GM19455 (cell line): ENCODE measurements around the gene KIF11.
A peak's percentile ranks its signal among the peaks of the same experiment; 100 is the strongest.
"Not testable (repeated sequence)": the region's sequence is repeated elsewhere in the genome, so short reads cannot be mapped to it uniquely, and the experiment has no call there.

ENCODE experiments used
- ATAC-seq: cut with Tn5 transposase; IDR thresholded peaks from one replicate; pipeline ENCODE4 v1.9.1; 2021; ENCODE audit not compliant: unreplicated experiment

KIF11 gene

DNA sequence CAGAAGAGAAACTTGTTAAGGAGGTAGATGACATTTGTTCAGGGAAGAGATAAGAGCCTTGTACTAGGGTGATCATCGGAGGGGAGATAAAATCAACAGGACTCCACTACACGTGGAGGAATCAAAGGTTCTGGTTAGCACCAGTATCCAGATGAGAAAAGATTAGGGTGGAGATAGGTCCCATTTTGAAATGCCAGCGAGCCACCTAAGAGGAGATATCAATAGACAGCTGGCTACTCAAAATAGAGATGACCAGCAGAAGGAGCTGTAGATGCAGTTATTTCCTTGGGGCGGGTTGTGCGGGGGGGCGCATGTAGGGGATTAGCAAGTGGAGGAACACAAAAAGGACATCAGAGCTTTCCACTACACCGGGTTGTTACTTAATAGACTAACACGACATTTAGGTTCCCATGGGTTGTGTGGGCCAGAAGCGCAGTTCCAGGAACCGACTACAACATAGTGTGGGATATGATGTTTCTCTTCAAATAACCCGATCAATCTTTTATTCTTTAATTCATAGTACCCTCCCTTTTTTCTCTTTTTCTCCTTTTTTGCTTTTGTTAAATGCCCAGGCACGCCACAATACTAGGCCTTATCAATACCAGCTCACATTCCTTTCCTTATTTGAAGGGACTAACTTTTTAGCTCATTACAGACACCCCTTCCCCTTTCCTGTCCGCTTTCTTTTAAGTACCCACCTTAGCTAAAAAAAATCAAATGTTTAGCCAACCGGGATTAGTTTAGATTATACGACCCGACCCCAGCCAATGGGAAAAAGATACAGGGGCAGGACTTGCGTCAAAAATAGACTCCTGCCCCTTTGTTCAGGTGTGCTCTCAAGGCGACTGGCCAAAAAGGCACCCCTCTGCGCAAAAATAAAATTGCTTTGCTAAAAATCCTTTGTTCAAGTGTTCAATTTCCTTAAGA lies 2.0 kb upstream of the KIF11 start:
- peak; percentile 10 for ATAC-seq

DNA sequence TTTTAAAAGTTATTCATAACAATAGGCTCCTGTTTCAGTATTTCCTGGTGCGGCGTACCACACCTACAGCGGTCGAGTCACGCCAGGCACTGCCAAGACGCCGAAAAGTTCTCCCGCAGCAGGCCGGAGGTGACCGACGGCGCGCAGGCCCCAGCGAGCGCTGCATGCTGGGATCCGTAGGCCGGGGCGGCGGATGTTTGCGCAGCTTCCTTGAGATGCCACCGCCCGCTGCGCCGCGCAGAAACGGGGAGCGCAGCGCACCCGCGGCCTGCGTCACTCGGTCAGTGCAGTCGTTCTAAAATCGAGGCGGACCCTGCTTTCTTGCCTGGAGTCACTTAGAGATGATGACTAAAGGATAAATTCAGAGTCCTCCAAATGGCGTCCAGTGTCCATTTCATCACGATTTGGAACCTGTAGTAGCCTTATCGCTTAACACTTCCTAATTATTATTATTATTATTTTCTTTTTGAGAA lies 1.3 kb upstream of the KIF11 start:
- peak; percentile 75 for ATAC-seq

DNA sequence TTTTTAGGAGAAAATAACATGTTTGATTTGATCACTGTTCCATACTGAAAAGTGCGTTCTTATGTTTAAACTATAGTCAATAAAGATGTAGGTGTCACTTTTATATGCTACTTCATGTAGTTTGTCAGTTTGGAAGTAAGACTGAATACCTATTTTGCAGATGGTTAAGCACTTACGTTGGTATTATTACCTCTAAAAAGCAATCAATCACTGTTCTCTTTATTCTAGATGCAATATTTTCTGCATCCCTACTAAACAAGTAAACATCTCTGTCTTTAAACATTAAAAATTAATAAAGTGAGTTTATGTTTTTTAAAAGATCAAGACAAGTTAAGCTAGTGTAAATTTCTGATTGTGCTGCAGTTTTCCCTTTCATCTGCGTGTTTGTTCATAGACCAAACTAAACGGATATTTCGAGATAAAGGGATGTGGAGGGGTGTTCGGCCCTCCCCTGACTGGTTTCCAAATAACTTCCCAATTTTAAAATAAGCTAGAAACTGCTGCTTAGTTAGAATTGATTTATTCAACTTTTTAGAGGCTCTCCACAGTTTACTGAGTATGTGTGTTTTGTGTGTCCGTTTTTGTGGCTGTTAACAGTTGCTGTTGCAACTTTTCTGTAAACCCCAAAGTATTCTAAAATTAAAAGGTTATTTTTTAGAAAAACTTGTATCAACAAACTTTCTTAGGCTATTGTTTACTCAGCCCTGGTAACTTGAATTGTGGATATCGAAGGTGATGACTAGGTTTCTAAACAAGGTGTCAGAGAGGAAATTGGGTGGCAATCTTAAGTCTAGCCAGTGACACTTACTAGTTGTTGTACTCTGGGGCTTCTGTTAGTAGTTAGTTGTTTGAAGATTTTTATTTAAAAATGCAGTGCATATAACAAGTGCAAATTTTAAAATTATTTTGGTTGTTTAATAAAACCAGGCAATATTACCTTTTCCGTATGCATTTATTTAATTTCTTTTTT lies 974 bp downstream of the KIF11 start:
- ATAC-seq: no peak

DNA sequence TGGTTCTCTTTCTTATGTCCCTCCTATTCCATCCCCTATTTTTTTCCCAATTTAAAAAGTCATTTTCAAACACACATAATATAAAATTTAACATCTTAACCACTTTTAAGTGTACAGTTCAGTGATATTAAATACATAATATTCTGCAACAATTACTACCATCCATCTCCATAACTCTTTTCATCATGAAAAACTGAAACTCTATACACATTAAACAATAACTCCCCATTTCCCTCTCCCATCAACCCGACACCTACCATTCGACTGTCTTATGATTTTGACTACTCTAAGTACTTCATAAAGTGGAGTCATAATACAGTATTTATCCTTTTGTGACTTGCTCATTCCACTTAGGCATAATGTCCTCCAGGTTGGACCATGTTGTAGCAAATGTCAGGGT lies 2.6 kb downstream of the KIF11 start:
- ATAC-seq: no peak

DNA sequence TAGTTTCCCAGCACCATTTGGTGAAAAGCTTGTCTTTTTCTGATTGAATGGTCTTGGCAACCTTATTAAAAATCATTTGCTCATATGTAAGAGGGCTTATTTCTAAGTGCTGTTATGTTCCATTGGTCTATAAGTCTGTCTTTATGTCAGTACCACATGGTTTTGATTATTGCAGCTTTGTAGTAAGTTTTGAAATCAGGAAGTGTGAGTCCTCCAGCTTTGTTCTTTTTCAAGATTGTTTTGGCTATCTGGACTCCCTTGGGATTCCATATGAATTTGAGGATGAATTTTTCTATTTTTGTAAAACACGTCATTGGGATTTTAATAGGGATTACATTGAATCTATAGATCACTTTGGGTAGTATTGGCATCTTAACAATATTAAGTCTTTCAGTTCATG lies 5.4 kb downstream of the KIF11 start:
- no peak for ATAC-seq

DNA sequence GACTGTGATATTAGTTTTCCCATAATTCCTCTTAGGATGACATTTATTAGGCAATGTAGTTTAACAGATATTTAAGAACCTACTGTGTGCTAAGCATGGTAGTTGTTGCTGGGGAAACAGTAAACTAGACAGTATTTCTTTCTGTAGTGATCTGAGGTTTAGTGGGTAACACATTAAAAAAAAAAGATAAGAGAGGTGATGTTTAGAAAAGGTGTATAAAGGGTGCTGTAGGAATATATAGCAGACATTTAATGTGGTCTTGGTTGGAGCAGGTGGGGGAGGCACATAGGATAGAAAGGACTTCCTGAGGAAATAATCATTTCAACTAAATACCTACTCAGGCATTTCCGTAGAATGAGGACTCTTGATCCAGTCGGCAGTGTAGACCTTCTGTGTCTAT lies 11.9 kb downstream of the KIF11 start:
- no peak for ATAC-seq

DNA sequence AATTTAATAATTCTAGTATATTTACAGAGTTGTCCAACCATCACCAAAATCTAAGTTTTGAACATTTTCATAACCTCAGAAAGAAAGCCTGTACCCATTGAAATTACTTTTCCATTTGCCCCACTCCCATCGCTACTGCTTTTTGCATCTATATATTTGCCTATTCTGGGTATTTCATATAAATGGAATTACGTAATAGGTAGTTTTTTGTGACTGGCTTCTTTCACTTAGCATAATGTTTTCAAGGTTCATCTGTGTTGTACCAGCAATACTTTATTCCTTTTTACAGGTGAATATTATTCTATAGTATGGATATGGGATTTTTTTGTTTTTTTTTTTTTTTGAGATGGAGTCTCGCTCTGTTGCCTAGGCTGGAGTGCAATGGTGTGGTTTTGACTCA lies 22.6 kb downstream of the KIF11 start:
- no peak for ATAC-seq

DNA sequence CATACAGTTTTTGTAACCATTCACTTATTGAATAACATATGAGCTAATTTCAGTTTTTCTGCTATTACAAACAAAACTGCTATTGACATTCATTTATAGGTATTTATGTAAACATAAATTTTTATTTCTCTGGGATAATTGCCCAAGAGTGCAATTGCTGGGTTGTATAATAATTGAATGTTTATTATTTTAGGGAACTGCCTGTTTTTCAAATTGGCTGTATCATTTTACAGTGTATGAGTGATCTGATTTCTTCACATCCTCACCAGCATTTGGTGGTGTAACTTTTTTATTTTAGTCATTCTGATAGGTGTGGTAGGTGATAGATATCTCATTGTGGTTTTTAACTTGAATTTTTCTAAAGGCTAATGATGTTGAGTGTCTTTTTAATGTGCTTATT lies 26.4 kb downstream of the KIF11 start:
- ATAC-seq: no peak

DNA sequence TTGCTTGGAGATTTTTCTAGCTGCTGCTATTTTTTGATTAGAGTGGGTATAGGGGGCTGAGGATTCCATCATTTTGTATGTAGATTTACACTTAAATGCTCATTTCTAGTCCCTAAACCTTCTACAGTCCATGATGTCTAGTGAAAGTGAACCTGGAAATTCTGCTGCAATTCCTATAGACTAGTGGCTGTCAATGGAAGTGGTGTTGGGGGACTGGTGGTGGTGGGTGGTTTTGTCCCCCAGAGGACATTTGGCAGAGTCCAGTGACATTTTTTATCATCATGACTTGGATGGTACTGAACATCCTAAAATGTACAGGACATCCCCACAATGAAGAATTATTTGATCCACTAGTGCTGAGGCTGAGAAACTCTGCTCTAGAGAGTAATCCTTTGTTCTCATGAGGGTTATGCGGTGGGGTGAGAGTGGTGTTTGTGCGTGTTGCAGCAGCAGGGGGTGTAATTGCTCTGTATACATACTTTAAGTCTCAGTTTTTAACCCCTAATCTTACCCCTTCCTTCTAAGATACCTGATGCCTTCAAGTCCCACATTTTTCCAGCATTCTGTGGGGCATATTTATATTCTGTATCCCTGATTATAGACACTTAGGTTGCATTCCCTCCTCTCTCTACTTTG lies 35.0 kb downstream of the KIF11 start:
- ATAC-seq: no peak

DNA sequence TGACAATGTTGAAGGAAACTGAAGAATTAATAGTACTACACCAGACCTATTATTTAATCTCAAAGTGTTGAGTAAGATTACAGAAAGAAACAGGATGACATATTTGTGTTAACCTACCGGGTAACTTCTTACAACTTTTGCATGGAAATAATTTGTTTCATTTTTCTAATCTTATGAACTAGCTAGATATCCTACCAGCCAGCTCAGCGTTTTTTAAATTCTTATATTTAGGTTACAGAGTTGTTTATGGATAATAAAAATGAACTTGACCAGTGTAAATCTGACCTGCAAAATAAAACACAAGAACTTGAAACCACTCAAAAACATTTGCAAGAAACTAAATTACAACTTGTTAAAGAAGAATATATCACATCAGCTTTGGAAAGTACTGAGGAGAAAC lies 37.0 kb downstream of the KIF11 start:
- ATAC-seq: no peak

DNA sequence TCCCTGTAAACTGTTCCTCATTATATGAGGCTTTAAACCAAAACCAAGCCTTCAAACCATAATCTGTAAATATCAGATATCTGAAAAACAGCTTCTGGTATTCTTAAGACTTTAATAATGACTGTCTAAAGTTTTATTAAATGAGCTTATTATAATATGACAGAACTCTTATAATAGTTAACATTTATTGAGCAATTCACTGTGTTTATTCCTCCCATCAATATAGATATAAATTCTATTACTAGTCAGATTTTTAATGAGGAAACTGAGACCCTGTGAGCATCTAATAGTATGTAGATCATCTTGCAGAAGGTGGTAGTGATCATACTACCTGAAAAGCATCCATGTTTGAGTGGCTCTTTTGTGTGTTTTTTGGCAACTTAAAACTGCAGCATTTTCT lies 45.1 kb downstream of the KIF11 start:
- ATAC-seq: no peak

DNA sequence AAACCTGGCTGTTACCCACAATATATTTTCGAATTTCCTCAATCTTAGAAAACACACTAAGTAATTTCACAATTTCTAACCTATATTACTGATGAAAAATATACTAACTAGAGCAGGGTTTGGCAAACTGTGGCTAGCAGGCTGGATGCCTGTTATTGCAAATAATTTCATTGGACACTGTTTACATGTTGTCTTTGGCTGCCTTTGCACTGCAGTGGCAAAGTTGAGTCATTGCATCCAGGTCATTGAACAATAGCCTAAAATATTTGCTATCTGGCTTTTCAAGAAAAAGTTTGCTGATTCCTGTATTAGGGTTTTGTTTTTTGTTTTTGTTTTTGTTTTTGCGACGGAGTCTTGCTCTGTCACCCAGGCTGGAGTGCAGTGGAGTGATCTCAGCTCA lies 47.2 kb downstream of the KIF11 start:
- ATAC-seq: no peak

DNA sequence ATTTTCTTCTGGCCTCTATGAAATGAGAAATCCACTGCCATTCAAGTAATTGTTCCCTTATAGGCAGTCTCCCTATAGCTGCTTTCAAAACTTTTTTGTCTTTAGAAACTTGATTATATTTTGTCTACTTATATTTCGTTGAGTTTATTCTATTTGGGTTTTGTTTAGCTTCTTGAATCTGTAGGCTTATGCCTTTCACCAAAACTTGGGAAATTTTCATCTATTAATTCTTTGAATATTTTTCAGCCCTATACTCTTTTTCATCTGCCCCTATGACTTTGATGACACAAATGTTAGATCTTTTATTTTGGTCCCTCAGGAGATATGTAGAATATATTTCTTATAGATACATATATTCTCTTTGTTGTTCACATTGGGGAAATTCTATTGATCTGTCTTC lies 48.6 kb downstream of the KIF11 start:
- ATAC-seq: no peak

DNA sequence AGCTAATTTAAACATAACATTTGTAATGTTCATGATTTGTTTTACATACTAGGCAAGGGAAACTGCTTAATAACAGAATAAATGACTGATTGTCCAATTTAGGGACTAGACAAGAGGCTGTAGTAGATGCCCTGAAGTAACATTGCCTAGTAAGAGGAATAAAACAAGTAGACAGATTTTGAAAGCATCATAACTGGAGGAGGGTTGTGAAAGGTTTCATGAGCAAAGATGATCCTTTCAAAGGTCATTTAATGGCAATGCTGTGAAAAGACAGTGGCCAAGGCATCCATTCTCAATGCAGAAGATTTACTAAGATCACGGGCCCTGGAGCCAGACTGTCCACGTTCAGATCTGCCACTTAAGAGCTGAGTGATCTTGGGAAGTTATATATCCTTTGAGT lies 52.0 kb downstream of the KIF11 start:
- no peak for ATAC-seq

DNA sequence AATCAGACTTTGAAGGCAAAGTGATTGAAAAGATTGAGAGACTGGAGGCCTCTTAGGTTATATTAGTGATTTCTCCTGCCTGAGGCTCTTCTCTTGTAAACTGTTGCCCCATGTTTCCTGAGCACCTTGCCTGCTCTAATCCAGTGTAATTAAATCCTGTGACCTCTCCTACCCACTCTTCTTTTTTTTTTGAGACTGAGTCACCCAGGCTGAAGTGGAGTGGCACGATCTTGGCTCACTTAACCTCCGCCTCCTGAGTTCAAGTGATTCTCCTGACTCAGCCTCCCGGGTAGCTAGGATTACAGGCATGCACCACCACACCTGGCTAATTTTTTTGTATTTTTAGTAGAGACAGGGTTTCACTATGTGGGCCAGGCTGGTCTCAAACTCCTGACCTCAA lies 57.9 kb downstream of the KIF11 start:
- not testable (repeated sequence) for ATAC-seq

DNA sequence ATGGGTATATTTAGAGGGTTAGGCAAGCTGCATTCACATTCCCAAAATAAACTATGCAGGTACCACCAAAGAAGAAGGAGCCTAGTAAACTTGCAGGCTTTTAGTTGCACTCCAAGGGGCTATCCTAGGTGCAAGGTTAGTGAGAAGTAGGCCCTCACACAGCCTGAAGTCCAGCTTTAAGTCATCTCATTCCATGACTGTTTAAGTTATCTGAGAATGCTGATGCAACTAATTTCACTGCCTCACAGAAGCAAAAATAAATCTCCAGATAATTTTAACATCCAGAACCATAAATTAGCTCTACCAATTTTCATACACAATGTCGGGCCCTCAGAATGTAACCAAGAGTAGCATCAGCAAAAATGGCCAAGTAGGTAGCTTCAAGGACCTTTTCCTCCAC lies 62.5 kb downstream of the KIF11 start:
- no peak for ATAC-seq

DNA sequence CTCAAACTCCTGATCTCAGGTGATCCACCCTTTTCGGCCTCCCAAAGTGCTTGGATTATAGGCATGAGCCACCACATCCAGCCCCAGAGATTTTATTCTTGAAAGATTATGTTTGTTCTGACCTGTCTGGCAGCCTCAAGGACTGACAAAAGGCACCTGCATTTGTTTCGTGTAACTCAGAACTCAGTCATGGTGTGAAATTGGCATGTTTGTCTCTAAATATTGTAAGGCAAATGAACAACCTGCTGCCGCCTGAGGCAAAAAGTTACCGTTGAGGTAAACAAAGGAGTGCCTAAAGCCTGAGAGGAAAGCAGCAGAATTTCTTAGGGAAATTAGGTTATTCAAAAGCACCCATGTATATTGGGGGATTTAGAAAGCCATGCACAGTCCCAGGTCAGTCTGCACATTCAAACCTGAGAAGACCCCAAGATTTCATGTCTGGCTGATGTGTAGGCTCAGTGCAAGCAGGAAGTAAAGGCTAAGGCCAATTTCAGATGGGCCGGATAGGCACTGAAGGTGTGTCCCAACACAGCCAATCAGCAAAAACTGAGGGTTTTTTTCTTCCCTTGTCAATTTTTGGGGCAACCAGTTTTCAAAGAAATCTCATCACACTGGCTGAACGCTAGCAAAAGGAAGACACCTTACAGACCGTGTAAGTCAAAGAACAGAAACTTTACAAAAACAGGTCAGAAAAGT lies 63.5 kb downstream of the KIF11 start:
- ATAC-seq: no peak

DNA sequence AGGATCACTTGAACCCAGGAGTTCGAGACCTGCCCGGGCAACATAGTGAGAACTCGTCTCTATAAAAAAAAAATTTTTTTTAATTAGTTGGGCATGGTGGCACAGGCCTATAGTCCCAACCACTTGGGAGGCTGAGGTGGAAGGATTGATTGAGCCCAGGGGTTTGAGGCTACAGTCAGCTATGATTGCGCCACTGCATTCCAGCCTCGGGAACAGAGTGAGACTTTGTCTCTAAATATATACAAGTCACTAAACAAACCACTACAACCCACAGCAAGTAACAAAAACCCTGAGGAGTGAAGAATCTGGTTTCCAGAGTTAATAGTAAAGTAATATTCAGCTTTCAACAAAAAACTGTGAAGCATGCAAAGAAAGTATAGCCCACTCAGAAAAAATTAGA lies 64.1 kb downstream of the KIF11 start:
- ATAC-seq: no peak

DNA sequence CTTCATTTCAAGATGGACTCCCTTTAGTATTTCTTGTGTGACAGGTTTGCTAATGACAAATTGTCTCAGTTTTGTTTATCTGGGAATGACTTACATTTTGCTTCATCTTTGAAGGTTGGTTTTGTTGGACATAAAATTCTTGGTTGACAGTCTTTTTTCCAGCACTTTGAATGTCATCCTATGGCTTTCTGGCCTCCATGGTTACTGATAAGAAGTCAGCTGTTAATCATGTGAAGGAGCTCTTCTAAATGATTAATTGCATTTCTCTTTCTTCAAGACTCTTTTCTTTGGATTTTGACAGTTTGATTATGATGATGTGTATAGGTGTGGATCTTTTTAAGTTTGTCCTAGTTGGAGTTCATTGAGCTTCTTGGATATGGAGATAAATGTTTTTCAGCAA lies 69.9 kb downstream of the KIF11 start:
- ATAC-seq: no peak

DNA sequence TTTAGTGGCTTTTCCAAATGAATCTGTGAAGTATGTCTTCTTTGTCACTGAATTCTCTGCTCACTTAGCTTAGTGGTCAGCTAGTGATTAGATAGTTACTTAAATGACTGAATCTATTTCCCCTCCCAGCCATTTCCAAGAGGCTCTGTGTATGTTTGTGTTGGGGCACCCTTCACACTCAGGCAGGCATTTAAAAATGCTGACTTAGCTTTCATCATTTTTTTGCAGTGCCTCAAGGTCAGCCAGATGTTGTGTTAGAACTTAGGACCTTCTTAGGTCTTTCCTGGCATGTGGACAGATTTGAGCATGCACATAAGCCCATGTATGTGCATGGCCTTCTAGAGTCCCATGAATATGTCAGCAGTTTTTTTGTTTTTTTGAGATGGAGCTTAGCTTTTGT lies 71.4 kb downstream of the KIF11 start:
- ATAC-seq: no peak

DNA sequence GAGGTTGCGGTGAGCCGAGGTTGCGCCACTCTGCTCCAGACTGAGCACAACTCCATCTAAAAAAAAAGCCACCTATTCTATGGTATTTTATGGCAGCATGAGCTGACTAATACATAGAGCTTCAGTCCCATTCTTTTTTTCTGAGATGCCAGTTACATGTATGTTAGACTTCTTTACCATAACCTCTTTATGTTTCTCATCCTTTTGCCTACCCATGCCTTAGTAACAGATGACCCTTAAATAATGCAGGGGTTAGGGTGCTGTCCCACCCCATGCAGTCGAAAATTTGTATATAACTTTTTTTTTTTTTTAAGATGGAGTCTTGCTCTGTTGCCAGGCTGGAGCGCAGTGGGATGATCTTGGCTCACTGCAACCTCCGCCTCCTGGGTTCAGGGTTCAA lies 74.1 kb downstream of the KIF11 start:
- no peak for ATAC-seq
